ENCODE measurements around the gene ZCCHC7. TPM values are rescaled to one million over a fixed set of nuclear protein-coding genes. Genes with fewer than 3 reads are reported as not detected.
"Not testable (repeated sequence)": the region's sequence is repeated elsewhere in the genome, so short reads cannot be mapped to it uniquely, and the experiment has no call there.

The ZCCHC7 gene
- total RNA-seq, 1 donor from 2014 or later = 10.4 TPM

DNA sequence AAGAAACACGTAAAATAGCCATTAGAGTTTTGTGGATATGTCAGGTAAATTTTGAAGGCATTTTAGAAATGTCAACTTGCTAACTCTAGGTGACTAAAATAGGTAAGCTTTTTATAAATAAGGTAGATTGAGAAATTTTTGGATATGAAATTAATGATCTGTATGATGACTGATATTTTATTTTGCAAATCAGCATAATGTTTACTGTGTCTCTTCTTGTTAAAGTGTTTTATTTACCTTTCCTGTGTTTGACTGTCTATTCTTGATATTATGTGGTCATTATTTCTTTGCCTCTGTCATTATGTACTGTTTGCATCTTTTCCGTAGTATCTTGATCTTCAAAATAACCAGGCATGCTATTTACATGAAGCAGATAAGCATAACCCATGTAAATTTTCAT is 58.4 kb downstream of the ZCCHC7 start:
- no peak for ATAC-seq

DNA sequence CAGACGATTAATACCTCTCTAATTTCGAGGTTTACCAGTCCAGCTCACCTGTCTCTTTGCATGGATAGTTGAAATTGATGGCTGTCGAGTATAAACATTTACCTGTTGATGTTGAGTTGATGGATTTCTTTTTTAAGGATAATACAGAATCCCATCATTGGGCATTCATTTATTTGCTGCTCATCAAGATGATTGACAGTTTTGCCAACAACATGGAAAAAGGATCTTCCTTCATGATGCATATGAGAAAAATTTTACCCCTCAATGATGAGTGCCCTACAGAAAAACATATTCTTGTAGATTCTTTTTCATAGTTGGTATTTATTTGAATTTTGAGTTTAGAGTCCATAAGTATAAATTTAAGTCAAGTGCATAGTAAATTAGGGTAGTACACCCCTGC is 59.2 kb downstream of the ZCCHC7 start:
- ATAC-seq = no peak

DNA sequence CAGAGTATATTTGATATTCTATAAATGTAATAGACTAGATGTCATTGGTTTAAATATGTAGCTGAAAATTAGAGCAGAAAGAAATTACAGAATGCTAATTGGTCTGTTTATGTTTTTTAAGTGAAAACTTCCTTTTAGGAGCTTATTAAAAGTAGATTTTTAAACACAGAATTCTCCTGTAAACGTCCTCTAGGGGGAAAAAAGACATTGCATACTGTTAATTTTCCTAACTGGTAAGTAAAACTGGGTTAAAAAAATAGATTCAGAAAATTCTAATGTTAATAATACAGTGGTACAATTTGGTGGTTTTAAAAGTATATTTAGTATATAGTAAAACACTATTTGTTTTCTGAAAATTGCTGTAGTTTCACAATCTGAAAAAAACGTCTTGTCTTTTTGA is 59.8 kb downstream of the ZCCHC7 start:
- ATAC-seq = no peak

DNA sequence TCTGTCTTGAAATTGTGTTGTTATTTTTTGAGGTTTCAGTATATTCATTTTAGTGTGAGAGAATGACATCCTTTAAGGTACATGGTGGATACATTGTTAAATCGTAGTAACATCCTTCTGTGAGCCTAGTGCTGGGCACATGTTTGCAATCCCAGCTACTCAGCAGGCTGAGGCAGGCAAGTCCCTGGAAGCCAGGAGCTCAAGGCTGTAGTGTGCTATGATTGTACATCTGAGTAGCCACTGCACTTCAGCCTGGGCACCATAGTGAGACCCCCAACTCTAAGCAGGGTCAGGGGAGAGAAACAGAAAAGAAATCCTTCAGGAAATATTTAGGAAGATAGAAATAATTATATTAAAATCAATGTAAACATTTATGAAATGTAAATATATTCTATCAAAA is 62.3 kb downstream of the ZCCHC7 start:
- ATAC-seq = no peak

DNA sequence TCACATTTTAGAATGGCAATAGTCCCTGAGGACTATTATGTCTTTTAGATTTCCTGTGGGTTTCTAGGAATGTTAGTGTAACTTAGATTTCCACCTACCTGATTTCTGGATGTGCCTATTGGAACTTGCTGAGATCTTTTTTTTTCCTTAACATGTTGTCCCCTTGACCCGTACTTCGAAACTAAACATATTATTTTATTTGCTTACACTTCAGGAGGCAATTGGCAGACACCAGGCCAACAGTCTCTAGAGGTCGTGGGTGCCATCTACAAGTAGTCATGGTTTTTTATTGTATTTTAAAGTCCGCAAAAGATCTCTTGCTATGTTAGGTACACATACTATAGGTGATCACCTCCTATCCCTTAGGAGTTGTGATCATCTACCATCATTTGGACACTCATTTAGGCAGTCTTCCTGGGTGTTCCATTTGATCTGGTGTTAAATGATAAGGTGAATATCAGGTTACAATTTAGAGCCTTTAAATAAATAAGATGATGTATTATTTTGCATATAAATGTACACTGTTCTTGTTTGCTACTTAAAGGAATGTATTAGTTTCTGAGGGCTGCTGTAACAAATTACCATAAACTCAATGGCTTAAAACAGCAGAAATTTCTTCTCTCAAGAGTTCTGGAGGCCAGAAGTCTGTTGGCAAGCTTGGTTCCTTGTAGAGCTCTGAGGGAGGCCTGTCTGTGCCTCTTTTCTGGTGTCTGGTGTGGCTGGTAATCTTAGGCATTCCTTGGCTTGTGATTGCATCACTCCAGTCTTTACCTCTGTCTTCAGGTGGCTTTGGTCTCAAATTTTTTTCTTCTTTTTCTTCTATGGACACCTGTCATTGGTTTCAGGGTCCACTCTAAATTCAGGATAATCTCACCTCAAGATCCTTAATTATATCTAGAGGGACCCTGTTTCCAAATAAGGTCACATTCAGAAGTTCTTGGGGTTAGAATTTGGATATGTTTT is 64.8 kb downstream of the ZCCHC7 start:
- no peak for ATAC-seq

DNA sequence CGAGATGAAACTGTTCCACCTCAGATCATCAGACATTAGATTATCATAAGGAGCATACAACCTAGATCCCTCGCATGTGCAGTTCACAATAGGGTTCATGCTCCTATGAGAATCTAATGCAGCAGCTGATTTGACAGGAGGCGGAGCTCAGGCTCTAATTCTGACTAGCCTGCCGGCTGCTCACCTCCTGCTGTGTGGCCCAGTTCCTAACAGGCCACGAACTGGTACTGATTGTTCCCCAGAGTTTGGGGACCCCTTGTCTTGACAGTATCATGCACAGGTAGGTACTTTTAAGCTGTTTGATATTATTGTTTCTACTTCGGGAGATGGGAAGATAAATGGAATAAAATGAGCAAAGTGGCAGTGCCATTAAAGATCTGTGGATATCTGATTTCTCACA is 66.9 kb downstream of the ZCCHC7 start:
- ATAC-seq = no peak

DNA sequence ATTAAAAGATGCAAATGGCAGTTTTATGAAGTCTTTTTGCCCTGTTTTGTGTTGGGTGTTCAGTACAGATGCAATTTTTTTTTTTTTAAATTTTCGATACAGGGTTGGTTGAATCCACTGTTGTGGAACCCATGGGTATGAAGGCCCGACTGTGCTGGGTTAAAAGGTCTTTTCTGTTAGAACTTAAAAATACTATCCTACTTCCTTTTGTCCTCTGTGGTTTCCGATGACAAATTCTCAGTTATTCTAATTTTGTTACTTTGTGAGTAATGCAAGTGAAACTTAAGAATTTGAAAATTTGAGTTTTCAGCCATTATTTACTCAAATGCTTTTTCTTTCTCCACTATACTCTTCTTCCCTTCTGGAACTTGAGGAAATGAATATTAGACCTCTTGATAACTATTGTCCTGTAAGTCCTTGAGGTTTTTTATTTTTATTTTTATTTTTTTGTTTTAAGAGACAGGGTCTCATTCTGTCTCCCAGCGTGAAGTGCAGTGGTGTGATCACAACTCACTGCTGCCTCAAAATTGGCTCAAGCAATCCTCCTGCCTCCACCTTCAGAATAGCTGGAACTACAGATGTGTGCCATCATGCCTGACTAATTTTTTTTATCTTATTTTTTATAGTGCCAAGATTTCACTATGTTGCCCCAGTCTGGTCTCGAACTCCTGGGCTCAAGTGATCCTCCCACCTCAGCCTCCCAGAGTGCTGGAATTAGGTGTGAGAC is 67.5 kb downstream of the ZCCHC7 start:
- no peak for ATAC-seq

DNA sequence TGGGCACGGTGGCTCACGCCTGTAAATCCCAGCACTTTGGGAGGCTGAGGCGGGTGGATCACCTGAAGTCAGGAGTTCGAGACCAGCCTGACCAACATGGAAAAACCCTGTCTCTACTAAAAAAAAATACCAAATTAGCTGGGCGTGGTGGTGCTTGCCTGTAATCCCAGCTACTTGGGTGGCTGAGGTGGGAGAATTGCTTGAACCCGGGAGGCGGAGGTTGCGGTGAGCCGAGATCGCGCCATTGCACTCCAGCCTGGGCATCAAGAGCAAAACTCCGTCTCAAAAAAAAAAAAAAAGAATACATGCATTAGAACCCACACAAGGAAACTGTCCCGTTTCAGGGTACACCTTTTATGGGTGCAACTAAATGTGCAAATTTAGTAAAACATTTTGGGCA is 70.4 kb downstream of the ZCCHC7 start:
- ATAC-seq = not testable (repeated sequence)

DNA sequence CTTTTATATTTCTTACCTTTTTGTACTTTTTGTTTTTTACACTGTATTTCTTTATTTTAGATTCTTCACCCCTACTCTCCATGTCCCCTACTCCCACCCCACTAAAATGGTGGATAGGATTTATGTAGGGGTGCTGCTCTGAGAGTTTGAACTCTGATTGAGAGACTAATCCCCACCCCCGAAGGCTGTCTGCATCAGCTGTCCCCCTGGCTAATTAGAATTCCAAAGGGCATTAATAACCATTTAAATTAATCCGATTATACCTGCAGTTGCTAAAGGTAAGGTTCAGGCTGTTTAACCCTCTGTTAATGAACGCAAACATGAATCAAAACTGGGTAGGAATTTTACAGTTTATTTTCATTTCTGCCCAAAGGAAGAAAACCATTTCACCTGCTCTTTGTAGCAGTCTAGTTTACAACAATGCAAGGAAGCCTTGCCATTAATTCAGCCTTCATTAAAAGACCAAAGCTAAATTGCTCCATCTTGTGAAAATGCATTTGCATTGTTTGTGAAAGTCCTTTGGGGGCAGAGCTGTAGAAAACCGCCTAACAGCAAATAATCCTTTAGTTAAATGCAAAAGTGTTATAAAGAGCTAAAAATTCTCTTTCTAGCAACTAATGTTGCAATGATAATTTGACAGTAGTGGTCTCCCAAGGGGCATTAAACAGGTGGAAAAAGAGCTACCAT is 71.2 kb downstream of the ZCCHC7 start:
- ATAC-seq = no peak

DNA sequence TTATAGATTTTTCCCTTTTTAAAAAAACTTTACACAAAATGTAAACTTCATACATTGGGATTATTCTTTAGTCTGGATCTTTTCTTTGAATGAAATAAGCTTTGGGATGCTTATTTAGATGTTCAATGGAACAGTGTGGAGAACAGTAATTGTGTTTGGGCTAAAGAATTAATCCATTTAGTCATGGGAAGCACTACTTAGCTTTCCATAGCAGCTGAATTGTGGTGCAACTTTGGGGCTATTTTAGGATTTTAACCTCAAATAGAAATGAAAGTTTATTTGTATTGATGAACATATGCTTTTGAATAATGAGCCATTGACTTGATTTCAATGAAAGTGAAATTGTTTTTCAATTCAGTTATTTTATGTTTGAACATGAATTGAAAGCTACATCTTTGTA is 72.4 kb downstream of the ZCCHC7 start:
- ATAC-seq = no peak

DNA sequence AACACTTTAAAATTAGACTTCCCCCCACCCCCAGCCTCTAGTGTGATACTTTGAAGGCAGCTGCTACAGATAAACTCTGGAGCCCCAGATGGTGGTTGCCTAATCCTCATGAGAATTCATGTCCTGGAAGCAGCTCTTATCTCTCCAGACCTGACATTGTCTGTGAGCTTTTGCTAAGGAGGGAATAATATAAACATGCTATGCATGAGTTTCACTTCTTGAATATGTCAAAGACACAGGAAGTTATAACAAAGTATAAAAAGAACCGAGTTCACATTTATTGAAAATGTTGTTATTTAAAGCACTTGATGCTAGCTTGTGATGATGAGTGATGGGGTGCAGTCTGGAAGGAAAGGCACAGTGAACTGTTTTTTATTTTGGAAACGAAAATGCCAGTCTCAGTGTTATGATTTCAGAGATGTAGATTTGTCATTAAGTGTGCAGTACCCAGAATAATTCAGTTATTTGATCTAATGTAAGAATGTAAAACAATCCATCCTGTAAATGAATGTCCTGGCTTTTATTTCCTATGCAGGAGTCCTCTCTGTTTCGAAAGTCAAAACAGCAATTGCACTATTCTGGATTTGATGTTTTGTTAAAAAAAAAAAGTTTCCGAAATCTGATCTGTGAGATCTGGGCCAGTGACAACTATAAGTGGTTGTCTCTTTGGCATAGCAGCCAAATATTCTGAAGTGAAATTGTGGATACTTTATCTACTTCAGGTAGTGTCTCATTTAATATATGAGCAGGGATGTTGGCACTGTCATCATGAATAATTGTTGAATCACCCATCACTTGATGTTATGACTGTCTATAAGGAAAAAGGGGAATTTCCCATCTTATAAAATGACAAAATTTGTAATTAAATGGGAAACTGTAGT is 77.0 kb downstream of the ZCCHC7 start:
- no peak for ATAC-seq

DNA sequence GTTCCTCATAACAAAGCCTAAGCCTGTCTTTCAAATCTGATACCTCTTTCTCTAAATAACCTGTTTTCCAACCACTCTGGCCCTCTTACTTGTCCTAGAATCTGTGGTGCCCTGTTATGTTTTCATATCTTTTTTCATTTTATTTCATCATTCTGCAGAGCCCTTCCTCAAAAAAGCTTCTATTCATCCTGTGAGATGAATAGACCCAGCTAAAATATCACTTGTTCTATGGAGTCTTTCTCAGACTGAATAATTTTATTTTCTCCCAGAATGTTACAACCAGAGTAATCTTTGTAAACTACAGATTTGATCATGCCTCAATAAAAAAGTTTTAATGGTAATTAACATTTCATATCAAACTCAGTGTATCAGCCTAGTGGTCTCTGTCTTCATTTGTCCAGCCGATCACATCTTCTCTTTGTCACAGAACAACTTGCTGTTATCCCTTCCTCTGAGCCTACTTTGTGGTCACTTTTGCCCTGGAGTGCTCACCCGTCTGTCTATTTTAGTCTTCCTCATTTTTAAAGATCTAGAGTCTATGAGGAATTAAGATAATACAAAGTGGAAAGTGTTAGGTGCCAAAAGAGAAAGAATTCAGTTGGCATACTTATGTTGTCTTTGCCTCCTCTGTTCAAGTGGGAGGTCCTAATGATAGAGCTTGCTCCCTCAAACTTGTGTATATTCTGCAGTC is 77.8 kb downstream of the ZCCHC7 start:
- ATAC-seq = no peak

DNA sequence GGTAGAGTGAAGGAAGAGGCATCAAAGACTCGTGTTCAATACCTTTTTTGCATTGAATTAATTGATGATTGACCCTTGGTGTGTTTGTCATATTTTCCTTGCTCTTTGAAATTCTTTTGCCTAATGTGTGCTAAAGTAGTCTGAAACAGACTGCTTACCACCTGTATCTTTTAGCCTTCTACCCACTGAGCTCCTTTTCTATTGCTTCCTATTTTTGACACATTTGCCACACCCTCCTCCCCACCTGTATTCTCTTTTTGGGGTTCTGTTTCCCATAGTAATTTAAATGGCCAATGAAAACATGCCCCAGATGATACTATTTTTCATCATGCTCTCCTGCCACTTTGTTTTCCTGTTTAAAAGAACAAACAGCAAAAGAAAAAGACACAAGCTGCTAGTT is 78.5 kb downstream of the ZCCHC7 start:
- ATAC-seq = no peak

DNA sequence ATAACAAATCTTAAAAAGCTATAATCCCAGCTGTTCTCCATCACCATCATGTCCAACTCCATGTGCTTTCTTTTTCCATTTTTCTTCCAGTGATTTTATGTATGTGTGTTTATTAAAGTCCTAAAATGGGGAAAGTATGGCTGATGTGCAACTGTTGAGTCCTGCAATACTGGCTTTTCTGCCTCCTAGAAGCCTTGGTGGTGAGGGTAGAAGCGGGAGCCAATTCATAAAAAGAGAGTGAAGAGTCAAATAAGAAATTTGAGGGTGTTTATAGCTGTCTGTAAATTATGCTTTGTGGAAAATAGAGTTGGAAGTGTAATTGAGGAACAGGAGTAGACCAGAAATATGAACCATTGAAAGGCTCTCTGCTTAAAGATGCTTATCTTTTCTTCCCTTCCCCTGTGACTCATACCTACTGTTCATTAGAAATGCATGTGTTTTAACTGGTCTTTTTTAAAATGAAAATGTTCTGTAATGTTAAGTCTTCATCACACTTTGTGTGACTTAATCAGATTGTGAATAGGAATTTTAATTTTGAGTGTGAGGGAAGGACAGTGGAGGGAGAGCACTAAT is 80.1 kb downstream of the ZCCHC7 start:
- ATAC-seq = no peak

DNA sequence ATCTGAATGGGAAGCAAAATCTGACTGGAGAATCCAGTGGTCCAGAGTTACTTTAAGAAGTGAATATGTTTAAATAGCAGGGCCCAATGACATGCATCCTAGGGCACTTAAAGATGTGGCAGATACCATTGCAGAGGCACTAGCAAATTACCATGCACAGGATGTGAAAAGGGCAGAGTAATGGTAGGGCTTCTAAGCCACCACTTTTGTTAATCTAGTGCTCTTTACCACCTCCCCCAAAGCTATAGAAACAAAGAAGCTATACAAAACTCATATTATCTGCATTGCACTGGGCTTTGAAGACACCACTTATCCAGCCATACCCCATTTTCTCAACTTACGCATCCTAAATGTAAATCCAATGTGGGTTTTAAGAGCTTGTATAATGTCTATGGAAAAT is 81.2 kb downstream of the ZCCHC7 start:
- ATAC-seq = no peak

DNA sequence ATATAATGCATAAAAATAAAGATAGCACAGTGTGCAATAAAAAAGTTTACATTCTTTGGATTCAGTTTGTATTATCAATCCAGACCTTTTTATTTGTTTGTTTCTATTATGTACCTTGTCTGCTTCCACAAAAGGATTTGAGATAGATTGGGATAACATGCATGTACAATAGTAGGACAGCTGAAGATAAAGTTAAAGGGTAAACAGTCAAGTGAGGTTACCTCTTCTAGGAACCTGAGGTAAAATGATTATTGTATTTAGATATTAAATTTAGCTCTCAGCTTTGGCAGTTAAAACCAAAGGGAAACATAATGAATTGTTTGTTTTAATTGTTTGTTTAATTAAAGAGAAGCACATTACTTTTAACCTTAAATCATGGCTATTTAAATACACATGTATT is 81.7 kb downstream of the ZCCHC7 start:
- no peak for ATAC-seq

DNA sequence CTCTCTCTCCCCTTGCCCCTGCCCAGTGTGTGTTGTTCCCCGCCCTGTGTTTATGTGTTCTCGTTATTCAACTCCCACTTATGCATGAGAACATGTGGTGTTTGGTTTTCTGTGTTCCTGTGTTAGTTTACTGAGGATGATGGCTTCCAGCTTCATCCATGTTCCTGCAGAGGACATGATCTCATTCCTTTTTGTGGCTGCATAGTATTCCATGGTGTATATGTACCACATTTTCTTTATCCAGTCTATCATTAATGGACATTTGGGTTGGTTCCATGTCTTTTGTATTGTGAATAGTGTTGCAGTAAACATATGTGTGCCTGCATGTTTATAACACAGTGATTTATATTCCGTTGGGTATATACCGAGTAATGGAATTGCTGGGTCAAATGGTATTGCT is 83.1 kb downstream of the ZCCHC7 start:
- not testable (repeated sequence) for ATAC-seq

DNA sequence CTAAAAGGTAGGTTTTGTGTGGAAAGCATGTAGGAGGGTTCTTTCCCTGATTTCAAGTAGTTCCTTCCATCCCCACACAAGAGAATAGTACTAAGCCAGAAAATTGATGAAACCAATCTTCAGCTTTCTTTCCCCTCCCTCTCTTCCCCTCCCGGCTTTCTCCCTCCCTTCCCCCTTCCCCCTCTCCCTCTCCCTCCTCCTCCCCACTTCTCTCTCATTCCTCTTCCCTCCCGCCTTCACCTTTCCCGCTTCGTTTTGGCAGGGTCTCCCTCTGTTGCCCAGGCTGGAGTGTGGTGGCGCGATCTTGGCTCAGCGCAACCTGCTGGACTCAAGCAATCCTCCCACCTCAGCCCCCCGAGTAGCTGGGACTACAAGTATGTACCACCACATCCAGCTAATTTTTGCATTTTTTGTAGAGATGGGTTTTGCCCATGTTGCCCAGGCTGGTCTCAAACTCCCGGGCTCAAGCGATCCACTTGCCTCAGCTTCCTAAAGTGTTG is 85.8 kb downstream of the ZCCHC7 start:
- no peak for ATAC-seq

DNA sequence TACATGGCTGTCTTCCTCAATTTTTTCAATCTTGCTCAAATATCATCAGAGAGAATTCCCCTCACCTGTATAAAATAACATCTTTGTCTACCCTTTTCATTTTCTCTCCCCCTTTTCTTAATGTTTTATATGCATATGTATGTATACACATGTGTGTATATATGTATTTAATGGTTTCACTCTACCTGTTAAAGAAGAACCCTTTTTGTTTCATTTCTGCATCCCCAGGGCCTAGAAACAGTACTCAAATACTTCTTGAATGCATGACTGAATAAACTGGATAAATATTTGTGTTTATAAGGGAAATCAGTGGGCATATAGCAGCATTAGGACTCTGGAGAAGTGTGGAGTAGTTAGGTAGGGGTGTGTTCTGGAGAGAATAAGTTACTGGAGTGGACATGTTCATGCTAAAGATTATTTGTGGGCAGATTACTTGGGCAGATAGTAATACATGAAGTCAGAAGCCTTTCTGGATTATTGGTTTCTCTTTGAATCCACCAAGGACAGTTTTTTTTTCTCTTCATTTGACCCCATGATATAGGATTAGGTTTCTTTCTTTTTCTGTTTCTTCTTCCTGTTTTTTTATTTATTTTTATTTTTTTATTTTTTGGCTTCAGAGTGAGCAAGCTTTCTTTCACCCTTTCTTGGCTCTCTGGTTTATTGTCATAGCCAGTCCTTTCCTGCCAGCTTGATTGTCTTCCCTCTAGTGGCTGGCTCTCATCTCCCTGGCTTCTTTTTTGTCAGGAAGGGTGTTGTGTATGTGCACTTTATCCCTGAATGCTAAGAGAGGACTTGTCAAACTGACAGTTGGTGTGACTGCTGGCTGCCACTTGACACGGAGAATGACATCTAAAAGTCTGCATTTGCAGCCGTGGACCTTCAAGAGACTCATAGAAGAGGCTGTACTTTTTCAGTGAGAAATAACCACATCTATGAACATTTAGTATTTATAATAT is 89.3 kb downstream of the ZCCHC7 start:
- ATAC-seq = no peak
